Lower lobe of right lung (tissue), 2 donors: ENCODE results near the gene MBD1. TPM values are rescaled to one million over a fixed set of nuclear protein-coding genes. Genes with fewer than 3 reads are reported as not detected.

Experiments
- ATAC-seq, 2 donors: fragments of 200-7000 bp; cut with Tn5 transposase; one replicate each; pipeline ENCODE4 v1.9.1; 2020 to 2022; ENCODE audit warnings: mild to moderate bottlenecking in 2 of 2, moderate library complexity in 2 of 2
- DNase-seq: peaks from one replicate; pipeline ENCODE4 v3.0.0-alpha.2; 2020
- H3K27ac ChIP-seq: fragments of 200-600 bp; one replicate; pipeline ENCODE4 v1.8.0; 2022
- H3K27me3 ChIP-seq: fragments of 200-600 bp; one replicate; pipeline ENCODE4 v1.8.0; 2022; ENCODE audit warnings: low read depth
- H3K36me3 ChIP-seq: fragments of 200-600 bp; one replicate; pipeline ENCODE4 v1.8.0; 2022; ENCODE audit warnings: mild to moderate bottlenecking
- H3K4me1 ChIP-seq: fragments of 200-600 bp; one replicate; pipeline ENCODE4 v1.8.0; 2022
- H3K4me3 ChIP-seq: fragments of 200-600 bp; one replicate; pipeline ENCODE4 v1.8.0; 2022; ENCODE audit warnings: mild to moderate bottlenecking
- H3K9me3 ChIP-seq: fragments of 200-600 bp; one replicate; pipeline ENCODE4 v1.8.0; 2022
- intact Hi-C: fragments of 100-400 bp; cut with DNase I; formaldehyde crosslinking; loops from one replicate; pipeline ENCODE4 v1.11.0; 2022
- total RNA-seq: library from RNA; stranded (reverse); fragmentation: NEBNext Ultra II Directional; extraction: Animal tissue kit (Norgen Biotek cat#: 25700); gene quantifications from one replicate; pipeline ENCODE4 v1.2.1, GENCODE V29; 2021
- TF ChIP-seq, protein P1 (sequence below): fragments of 200-600 bp; IDR thresholded peaks from one replicate; pipeline ENCODE4 v1.8.0; 2022; ENCODE audit warnings: antibody characterized with exemption, mild to moderate bottlenecking
- donor health status: DM: no; HTN: yes; CAD: no; lungs with severe emphysema.

MBD1 gene
- total RNA-seq, 1 donor from 2014 or later: 64.1 TPM

DNA sequence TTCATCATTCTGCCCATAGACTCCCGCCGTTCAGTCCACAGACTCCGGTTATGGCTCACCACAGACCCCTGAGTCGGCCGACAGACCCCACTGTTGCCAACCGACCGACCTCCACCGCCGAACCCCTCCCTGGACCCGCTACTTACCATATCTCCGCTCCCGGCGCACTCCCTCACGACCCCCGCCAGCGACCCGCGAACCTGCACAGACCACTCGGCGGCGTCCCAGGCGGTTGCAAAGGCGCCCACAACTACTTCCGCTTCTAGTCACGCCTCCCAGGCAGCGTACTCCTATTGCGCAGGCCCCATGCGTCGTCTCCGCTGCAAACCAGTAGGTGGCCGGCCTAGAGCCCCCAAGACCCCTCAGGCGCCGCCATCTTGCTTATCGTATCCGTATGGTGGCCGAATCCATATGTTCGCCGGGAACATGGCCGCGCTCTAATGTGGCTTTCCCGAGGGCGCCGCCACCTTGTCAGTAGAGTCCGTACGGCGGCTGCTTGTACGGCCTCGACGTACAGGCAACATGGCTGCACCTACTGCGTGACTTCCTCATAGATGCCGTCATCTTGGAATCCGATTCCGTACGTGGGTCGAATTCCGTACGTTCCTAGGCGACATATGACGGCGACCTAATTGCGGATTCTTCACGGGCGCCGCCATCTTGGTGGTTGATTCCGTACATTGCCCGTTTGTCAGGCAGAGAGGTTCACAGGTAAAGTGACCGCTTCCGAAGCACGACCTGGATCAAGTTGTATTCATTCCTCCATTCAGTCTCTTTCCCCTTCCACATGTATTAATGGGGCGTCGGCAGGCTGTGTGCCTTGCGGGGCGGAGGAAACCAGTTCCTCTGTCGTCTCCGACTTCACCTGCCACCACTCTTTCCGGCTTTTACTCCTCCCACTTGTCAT, 6.4 kb upstream of the MBD1 start, which contains the start of gene CXXC1:
Gene CXXC1 (minus strand): TSS at position 252 of the 907 bp plus-strand sequence. CDS start 103 bp downstream, at position 149.
- peak within 1 kb of the TSS; percentile 72 for H3K4me3 ChIP-seq
- peak within 1 kb of the TSS; percentile 85 for H3K27ac ChIP-seq
- H3K27me3 ChIP-seq: no peaks in the 10 kb centered on the region
- no peaks in the 10 kb centered on the region for H3K9me3 ChIP-seq
- H3K4me1 ChIP-seq: peaks cover 17% of the 10 kb centered on the region
- intact Hi-C loops: no loop called here
- TF ChIP-seq, protein P1, sequence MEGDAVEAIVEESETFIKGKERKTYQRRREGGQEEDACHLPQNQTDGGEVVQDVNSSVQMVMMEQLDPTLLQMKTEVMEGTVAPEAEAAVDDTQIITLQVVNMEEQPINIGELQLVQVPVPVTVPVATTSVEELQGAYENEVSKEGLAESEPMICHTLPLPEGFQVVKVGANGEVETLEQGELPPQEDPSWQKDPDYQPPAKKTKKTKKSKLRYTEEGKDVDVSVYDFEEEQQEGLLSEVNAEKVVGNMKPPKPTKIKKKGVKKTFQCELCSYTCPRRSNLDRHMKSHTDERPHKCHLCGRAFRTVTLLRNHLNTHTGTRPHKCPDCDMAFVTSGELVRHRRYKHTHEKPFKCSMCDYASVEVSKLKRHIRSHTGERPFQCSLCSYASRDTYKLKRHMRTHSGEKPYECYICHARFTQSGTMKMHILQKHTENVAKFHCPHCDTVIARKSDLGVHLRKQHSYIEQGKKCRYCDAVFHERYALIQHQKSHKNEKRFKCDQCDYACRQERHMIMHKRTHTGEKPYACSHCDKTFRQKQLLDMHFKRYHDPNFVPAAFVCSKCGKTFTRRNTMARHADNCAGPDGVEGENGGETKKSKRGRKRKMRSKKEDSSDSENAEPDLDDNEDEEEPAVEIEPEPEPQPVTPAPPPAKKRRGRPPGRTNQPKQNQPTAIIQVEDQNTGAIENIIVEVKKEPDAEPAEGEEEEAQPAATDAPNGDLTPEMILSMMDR: peak; percentile 61
- H3K36me3 ChIP-seq: peaks cover 37% of the 10 kb centered on the region
- ATAC-seq (peak; percentile 97), DNase-seq (peak; percentile 99)

DNA sequence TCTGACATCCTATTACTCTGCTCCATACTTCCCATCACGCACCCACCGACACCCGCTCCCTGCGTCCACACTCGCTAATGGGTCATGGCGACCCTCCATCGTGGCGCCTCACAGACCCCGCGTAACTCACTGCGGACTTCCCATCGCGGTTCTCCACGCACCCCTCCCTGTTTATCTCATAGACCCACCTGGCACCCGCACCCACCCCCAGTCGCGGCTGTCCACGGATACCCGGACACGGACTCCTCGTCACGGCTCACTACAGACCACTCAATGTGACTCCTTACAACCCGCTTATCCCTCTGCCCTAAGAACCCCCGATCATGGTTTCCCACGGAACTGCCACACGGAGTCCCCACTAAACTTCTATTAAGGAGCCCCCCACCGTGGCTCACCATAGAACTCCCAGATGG, 5.7 kb upstream of the MBD1 start:
- Histone ChIP-seq H3K36me3 (peaks cover 41% of the 10 kb centered on the region), H3K27ac (peak overlapping the region; percentile 85), H3K9me3 (no peaks in the 10 kb centered on the region), H3K27me3 (no peaks in the 10 kb centered on the region), H3K4me3 (peak overlapping the region; percentile 72), H3K4me1 (peaks cover 23% of the 10 kb centered on the region)
- no peak for DNase-seq
- TF ChIP-seq, protein P1: no peak
- intact Hi-C loops: no loop called here
- peak; percentile 1 to 5 for ATAC-seq

DNA sequence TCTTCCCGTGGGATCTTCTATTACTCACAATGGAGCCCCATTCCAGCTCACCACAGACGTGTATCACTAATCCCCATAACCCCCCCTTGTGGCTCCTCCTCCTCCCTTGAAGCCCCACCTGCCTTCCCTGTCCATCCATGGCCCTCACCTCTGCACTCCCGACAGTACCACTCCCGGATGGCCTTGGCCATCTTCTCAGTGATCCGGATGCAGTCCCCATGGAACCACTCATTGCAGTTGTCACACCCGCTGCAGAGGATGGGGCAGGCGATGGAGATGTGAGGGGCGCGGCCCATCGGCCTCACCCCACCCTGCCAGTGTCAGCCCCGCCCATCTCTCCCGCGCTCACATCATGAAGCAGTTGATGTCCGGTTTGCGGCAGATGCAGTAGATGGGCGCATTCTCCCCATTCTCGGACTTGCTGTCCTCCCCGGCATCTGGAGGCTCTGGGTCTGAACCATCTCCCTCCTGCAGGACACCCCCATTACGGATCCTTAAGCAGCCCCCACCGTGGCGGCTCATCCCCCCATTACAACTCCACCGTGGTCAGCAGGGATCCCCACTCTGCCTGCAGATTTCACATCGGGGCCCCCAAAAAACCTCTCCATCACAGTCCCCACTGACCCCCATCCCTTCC, 5.2 kb upstream of the MBD1 start:
- intact Hi-C loops: no loop called here
- Histone ChIP-seq H3K27me3 (no peaks in the 10 kb centered on the region), H3K9me3 (no peaks in the 10 kb centered on the region), H3K27ac (peak overlapping the region; percentile 85), H3K36me3 (peaks cover 41% of the 10 kb centered on the region), H3K4me1 (peaks cover 24% of the 10 kb centered on the region), H3K4me3 (peak overlapping the region; percentile 72)
- TF ChIP-seq, protein P1: no peak
- ATAC-seq (no peak), DNase-seq (no peak)

DNA sequence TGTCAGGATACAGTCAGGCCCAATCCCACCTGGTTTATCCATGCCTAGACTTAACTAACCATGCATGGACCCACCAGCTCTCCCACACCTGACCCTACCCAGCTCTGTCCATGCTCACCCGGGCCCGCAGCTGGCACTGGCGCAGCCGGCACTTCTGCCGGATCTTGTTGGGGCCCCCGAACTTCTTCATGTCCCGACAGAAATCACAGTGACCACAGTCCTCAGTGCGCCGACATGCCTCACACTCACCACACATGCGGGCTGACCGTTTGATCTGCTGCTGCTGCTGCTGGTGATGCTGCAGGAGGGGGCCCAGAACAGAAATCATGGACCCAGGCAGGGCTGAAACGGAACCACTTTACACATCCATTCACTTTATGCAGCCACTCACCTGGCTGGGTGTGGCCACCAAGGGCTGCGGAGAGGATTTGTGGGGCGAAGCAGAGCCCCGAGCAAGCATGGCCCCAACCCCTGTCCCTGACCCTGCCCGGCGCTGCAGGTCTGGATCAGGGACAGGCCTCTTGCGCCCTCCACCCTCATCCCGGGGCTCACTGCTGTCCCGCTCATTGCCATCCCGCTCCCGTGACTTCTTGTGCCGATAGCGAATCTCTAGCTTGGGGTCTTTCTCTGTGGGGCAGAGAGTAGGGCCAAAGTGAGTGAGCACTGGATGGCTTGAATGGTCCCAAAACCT, 4.5 kb upstream of the MBD1 start:
- H3K27me3 ChIP-seq: no peaks in the 10 kb centered on the region
- peaks cover 41% of the 10 kb centered on the region for H3K36me3 ChIP-seq
- TF ChIP-seq, protein P1: no peak
- no peak overlapping the region for H3K4me3 ChIP-seq
- H3K9me3 ChIP-seq: no peaks in the 10 kb centered on the region
- DNase-seq (no peak), ATAC-seq (no peak)
- H3K27ac ChIP-seq: no peak overlapping the region
- peaks cover 25% of the 10 kb centered on the region for H3K4me1 ChIP-seq
- intact Hi-C loops: no loop called here

DNA sequence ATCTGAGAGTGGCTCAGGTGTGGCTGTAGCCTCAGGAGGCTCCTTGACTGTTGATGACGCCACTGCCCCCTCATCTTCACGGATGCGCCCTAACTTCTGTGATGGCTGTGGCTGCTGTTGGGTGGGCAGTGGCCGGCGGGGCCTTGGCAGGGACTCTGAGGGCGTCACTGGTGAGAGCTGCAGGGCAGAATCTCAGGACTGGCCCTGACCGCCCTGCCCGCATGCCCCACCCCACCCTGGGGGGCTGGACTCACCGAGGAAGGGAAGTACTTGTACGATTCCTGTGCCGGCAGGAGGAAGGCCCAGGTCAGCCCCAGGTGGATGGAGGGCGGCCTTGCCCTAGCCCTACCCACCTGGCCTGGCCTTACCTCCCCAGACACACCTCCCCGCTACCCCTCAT, 3.7 kb upstream of the MBD1 start:
- Histone ChIP-seq H3K27me3 (no peaks in the 10 kb centered on the region), H3K9me3 (no peaks in the 10 kb centered on the region), H3K4me1 (peaks cover 32% of the 10 kb centered on the region), H3K36me3 (peaks cover 41% of the 10 kb centered on the region), H3K27ac (no peak overlapping the region), H3K4me3 (no peak overlapping the region)
- intact Hi-C loops: no loop called here
- DNase-seq (no peak), ATAC-seq (no peak)
- TF ChIP-seq, protein P1: no peak
